ENCODE results near the gene FBXO38. TPM values are rescaled to one million over a fixed set of nuclear protein-coding genes. Genes with fewer than 3 reads are reported as not detected.

FBXO38 gene
- total RNA-seq, 1 donor from 2014 or later: 64.3 TPM

DNA sequence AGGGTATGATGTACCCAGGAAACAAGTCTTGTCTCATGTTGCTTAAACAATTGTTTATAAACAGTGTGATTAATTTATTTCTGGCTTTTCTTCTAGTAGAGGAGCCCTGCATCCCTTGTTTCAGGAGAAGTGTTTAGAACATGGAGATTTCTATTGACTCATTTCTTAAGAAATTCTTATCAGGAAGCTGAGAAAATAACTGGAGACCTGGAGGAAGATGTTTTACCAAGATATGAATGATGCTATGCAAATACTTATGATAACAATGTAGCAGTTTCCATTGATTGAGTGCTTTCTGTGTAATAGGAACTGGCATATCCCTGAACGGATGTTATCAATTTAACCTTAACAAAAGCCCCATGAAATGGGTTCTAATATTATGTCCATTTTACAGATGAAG lies 108.6 kb downstream of the FBXO38 start:
- no peak overlapping the region for H3K4me3 Mint-ChIP-seq
- H3K9me3 Mint-ChIP-seq: no peaks in the 10 kb centered on the region
- peaks cover 25% of the 10 kb centered on the region for H3K27me3 Mint-ChIP-seq (ENCODE audit: insufficient read depth)

More for the DNA sequence above, 108.6 kb downstream of the FBXO38 start:
- no peak for DNase-seq (ENCODE audit: low spot score)
- intact Hi-C loops (cut with micrococcal nuclease): no loop called here
- Mint-ChIP-seq H3K4me1 (ENCODE audit: low read depth) (no peaks in the 10 kb centered on the region), H3K36me3 (ENCODE audit: low read depth) (no peaks in the 10 kb centered on the region), H3K27ac (no peak overlapping the region)

Other genes starting within 250 kb of the FBXO38 start
- gene SPINK14, start 215.4 kb upstream of the FBXO38 start, total RNA-seq: not detected in 2 replicates
- not detected in 2 replicates for gene SPINK6, start 180.9 kb upstream of the FBXO38 start, total RNA-seq
- not detected in 2 replicates for gene MARCOL, start 145.4 kb upstream of the FBXO38 start, total RNA-seq
- gene SPINK13, start 115.2 kb upstream of the FBXO38 start, total RNA-seq: not detected in 2 replicates
- gene SPINK7, start 71.5 kb upstream of the FBXO38 start, total RNA-seq: not detected in 2 replicates
- not detected in 2 replicates for gene SPINK9, start 48.4 kb upstream of the FBXO38 start, total RNA-seq

Data from activated T-helper 1 cell treated with anti-CD3 and anti-CD28 coated beads, Interleukin-12 subunit alpha, Interleukin-12 subunit beta, Interleukin-2, Interleukin-4 antibody, amounts not matched to agents 30 ng/mL and 10 ng/mL and 1 ng/mL, durations not matched to agents 14 hours and 24 hours and 36 hours (primary cell).